Stomach smooth muscle (tissue), 2 donors: ENCODE measurements around the gene RORC.

Source experiments
- H3K27ac ChIP-seq: one replicate; pipeline ENCODE4 v1.7.0; 2013; ENCODE audit warnings: mild to moderate bottlenecking, low read length, inconsistent platforms
- H3K27me3 ChIP-seq, 2 donors: one replicate each; pipeline ENCODE4 v1.7.0; 2013; ENCODE audit warnings: low read length in 2 of 2; ENCODE audit not compliant: insufficient read depth in 2 of 2, control insufficient read depth in 1 of 2
- H3K36me3 ChIP-seq, 2 donors: one replicate each; pipeline ENCODE4 v1.7.0; 2013; ENCODE audit warnings: low read length in 2 of 2; ENCODE audit not compliant: control insufficient read depth in 2 of 2, insufficient read depth in 2 of 2
- H3K4me1 ChIP-seq: one replicate; pipeline ENCODE4 v1.7.0; 2013; ENCODE audit warnings: low read length; ENCODE audit not compliant: control insufficient read depth, insufficient read depth
- H3K4me3 ChIP-seq, 2 donors: one replicate each; pipeline ENCODE4 v1.7.0; 2013; ENCODE audit warnings: low read length in 2 of 2
- H3K9ac ChIP-seq, 2 donors: one replicate each; pipeline ENCODE4 v1.7.0; 2013; ENCODE audit warnings: low read length in 2 of 2, mild to moderate bottlenecking in 1 of 2
- H3K9me3 ChIP-seq, 2 donors: one replicate each; pipeline ENCODE4 v1.7.0; 2013; ENCODE audit warnings: low read length in 2 of 2; ENCODE audit not compliant: control insufficient read depth in 2 of 2
- donor health status: healthy.
- donor health status: Pancreatic carcinoma.

Gene RORC

GRCh38 chr1:151825751-151826660 lies 5.6 kb downstream of the RORC start:
- H3K9me3 ChIP-seq, result no peaks in the 10 kb centered on the region
- H3K27me3 ChIP-seq, result peaks cover 7 to 18% of the 10 kb centered on the region in 2 donors
- H3K36me3 ChIP-seq, result no peaks in the 10 kb centered on the region
- H3K4me1 ChIP-seq, result peaks cover 5% of the 10 kb centered on the region
- no peak overlapping the region for H3K4me3 ChIP-seq
- H3K9ac ChIP-seq, result no peak overlapping the region
- no peak overlapping the region for H3K27ac ChIP-seq

GRCh38 chr1:151825204-151825603 lies 6.4 kb downstream of the RORC start:
- no peaks in the 10 kb centered on the region for H3K36me3 ChIP-seq
- peaks cover 7 to 15% of the 10 kb centered on the region in 2 donors for H3K27me3 ChIP-seq
- no peak overlapping the region for H3K4me3 ChIP-seq
- H3K9me3 ChIP-seq, result no peaks in the 10 kb centered on the region
- peaks cover 5% of the 10 kb centered on the region for H3K4me1 ChIP-seq
- no peak overlapping the region for H3K9ac ChIP-seq
- no peak overlapping the region for H3K27ac ChIP-seq

- no peak overlapping the region for H3K27ac ChIP-seq
- H3K36me3 ChIP-seq, result no peaks in the 10 kb centered on the region
- H3K9ac ChIP-seq, result no peak overlapping the region
- no peaks in the 10 kb centered on the region for H3K9me3 ChIP-seq
- H3K27me3 ChIP-seq, result peaks cover 4 to 14% of the 10 kb centered on the region in 2 donors
- H3K4me1 ChIP-seq, result peaks cover under 1% of the 10 kb centered on the region
- no peak overlapping the region for H3K4me3 ChIP-seq
Observed at GRCh38 chr1:151823175-151823574, 8.4 kb downstream of the RORC start.

- no peaks in the 10 kb centered on the region for H3K36me3 ChIP-seq
- H3K4me3 ChIP-seq, result no peak overlapping the region
- no peak overlapping the region for H3K27ac ChIP-seq
- H3K27me3 ChIP-seq, result peaks cover 0 to 13% of the 10 kb centered on the region in 2 donors
- H3K4me1 ChIP-seq, result no peaks in the 10 kb centered on the region
- no peaks in the 10 kb centered on the region for H3K9me3 ChIP-seq
- no peak overlapping the region for H3K9ac ChIP-seq
Observed at GRCh38 chr1:151822404-151822803, 9.2 kb downstream of the RORC start.

GRCh38 chr1:151820940-151821339 lies 10.7 kb downstream of the RORC start:
- H3K36me3 ChIP-seq, result no peaks in the 10 kb centered on the region
- no peak overlapping the region for H3K4me3 ChIP-seq
- H3K4me1 ChIP-seq, result no peaks in the 10 kb centered on the region
- H3K27ac ChIP-seq, result no peak overlapping the region
- no peaks in the 10 kb centered on the region for H3K9me3 ChIP-seq
- peaks cover 0 to 14% of the 10 kb centered on the region in 2 donors for H3K27me3 ChIP-seq
- H3K9ac ChIP-seq, result no peak overlapping the region

- Histone ChIP-seq H3K27ac (no peak overlapping the region), H3K4me1 (no peaks in the 10 kb centered on the region), H3K9me3 (no peaks in the 10 kb centered on the region), H3K27me3 (peaks cover 0 to 13% of the 10 kb centered on the region in 2 donors), H3K9ac (no peak overlapping the region), H3K4me3 (no peak overlapping the region), H3K36me3 (no peaks in the 10 kb centered on the region)
Observed at GRCh38 chr1:151819976-151820623, 11.5 kb downstream of the RORC start.

GRCh38 chr1:151819227-151819835 lies 12.3 kb downstream of the RORC start:
- no peak overlapping the region for H3K9ac ChIP-seq
- H3K27me3 ChIP-seq, result peaks cover 0 to 13% of the 10 kb centered on the region in 2 donors
- no peak overlapping the region for H3K27ac ChIP-seq
- H3K4me3 ChIP-seq, result no peak overlapping the region
- H3K4me1 ChIP-seq, result no peaks in the 10 kb centered on the region
- H3K36me3 ChIP-seq, result no peaks in the 10 kb centered on the region
- H3K9me3 ChIP-seq, result no peaks in the 10 kb centered on the region

- Histone ChIP-seq H3K27me3 (peaks cover 0 to 12% of the 10 kb centered on the region in 2 donors), H3K9me3 (no peaks in the 10 kb centered on the region), H3K27ac (no peak overlapping the region), H3K4me3 (no peak overlapping the region), H3K36me3 (no peaks in the 10 kb centered on the region), H3K4me1 (no peaks in the 10 kb centered on the region), H3K9ac (no peak overlapping the region)
Observed at GRCh38 chr1:151817353-151817730, 14.3 kb downstream of the RORC start.

- Histone ChIP-seq H3K9me3 (no peaks in the 10 kb centered on the region), H3K27me3 (peaks cover 0 to 12% of the 10 kb centered on the region in 2 donors), H3K36me3 (no peaks in the 10 kb centered on the region), H3K27ac (no peak overlapping the region), H3K4me1 (no peaks in the 10 kb centered on the region), H3K4me3 (no peak overlapping the region), H3K9ac (no peak overlapping the region)
Observed at GRCh38 chr1:151816548-151817352, 14.9 kb downstream of the RORC start.

GRCh38 chr1:151815716-151816327 lies 15.8 kb downstream of the RORC start:
- no peaks in the 10 kb centered on the region for H3K9me3 ChIP-seq
- H3K4me3 ChIP-seq, result no peak overlapping the region
- H3K27ac ChIP-seq, result no peak overlapping the region
- no peaks in the 10 kb centered on the region for H3K36me3 ChIP-seq
- H3K4me1 ChIP-seq, result no peaks in the 10 kb centered on the region
- peaks cover 0 to 12% of the 10 kb centered on the region in 2 donors for H3K27me3 ChIP-seq
- no peak overlapping the region for H3K9ac ChIP-seq
